ENCODE measurements around the gene SP8. TPM values are rescaled to one million over a fixed set of nuclear protein-coding genes. Genes with fewer than 3 reads are reported as not detected.

Gene SP8
- total RNA-seq, 2 donors from 2014 or later: not detected

GRCh38 chr7:20784388-20785156 is 2.1 kb downstream of the SP8 start:
- no peak overlapping the region for H3K27ac Mint-ChIP-seq
- DNase-seq (ENCODE audit: low spot score in 2 of 2) (no peak), ATAC-seq (peak in 1 of 2 donors; percentile 20)
- H3K36me3 Mint-ChIP-seq: peaks cover 20 to 27% of the 10 kb centered on the region in 2 donors
- peaks cover 0 to 16% of the 10 kb centered on the region in 2 donors for H3K9me3 Mint-ChIP-seq

GRCh38 chr7:20783700-20784387 is 2.8 kb downstream of the SP8 start:
- peak; percentile 24 to 60 for ATAC-seq
- Mint-ChIP-seq H3K27ac (peak overlapping the region in 1 of 2 donors; percentile 93), H3K36me3 (peaks cover 20 to 27% of the 10 kb centered on the region in 2 donors), H3K9me3 (peaks cover 0 to 16% of the 10 kb centered on the region in 2 donors)
- no peak for DNase-seq (ENCODE audit: low spot score in 2 of 2)

GRCh38 chr7:20783125-20783699 is 3.5 kb downstream of the SP8 start:
- ATAC-seq (no peak), DNase-seq (ENCODE audit: low spot score in 2 of 2) (no peak)
- Mint-ChIP-seq H3K36me3 (peaks cover 20 to 27% of the 10 kb centered on the region in 2 donors), H3K27ac (peak overlapping the region in 1 of 2 donors; percentile 50), H3K9me3 (peaks cover 0 to 16% of the 10 kb centered on the region in 2 donors)

- DNase-seq (ENCODE audit: low spot score in 2 of 2) (no peak), ATAC-seq (no peak)
- no peak overlapping the region for H3K27ac Mint-ChIP-seq
- H3K36me3 Mint-ChIP-seq: peaks cover 24 to 34% of the 10 kb centered on the region in 2 donors
- peaks cover 0 to 6% of the 10 kb centered on the region in 2 donors for H3K9me3 Mint-ChIP-seq
Observed at GRCh38 chr7:20779041-20779440, 7.6 kb downstream of the SP8 start.

GRCh38 chr7:20778063-20778721 is 8.5 kb downstream of the SP8 start:
- peak in 1 of 2 donors; percentile 47 for DNase-seq (ENCODE audit: low spot score in 2 of 2)
- Mint-ChIP-seq H3K36me3 (peaks cover 19 to 29% of the 10 kb centered on the region in 2 donors), H3K27ac (peak overlapping the region in 1 of 2 donors; percentile 14), H3K9me3 (peaks cover 0 to 6% of the 10 kb centered on the region in 2 donors)
- ATAC-seq: peak; percentile 33 to 89

- Mint-ChIP-seq H3K9me3 (peaks cover 0 to 6% of the 10 kb centered on the region in 2 donors), H3K27ac (peak overlapping the region in 1 of 2 donors; percentile 31), H3K36me3 (peaks cover 19 to 29% of the 10 kb centered on the region in 2 donors)
- DNase-seq (ENCODE audit: low spot score in 2 of 2) (no peak), ATAC-seq (peak in 1 of 2 donors; percentile 50)
Observed at GRCh38 chr7:20777377-20778062, 9.2 kb downstream of the SP8 start.

GRCh38 chr7:20776942-20777341 is 9.7 kb downstream of the SP8 start:
- Mint-ChIP-seq H3K36me3 (peaks cover 19 to 29% of the 10 kb centered on the region in 2 donors), H3K27ac (no peak overlapping the region), H3K9me3 (peaks cover 0 to 6% of the 10 kb centered on the region in 2 donors)
- ATAC-seq (no peak), DNase-seq (ENCODE audit: low spot score in 2 of 2) (no peak)

- peaks cover 0 to 6% of the 10 kb centered on the region in 2 donors for H3K9me3 Mint-ChIP-seq
- H3K27ac Mint-ChIP-seq: no peak overlapping the region
- H3K36me3 Mint-ChIP-seq: peaks cover 19 to 29% of the 10 kb centered on the region in 2 donors
- ATAC-seq (no peak), DNase-seq (ENCODE audit: low spot score in 2 of 2) (no peak)
Observed at GRCh38 chr7:20776214-20776911, 10.3 kb downstream of the SP8 start.

GRCh38 chr7:20754001-20754400 is 32.7 kb downstream of the SP8 start:
- Mint-ChIP-seq H3K27ac (no peak overlapping the region), H3K9me3 (no peaks in the 10 kb centered on the region), H3K36me3 (no peaks in the 10 kb centered on the region)
- no peak for ATAC-seq
- no peak for DNase-seq (ENCODE audit: low spot score in 2 of 2)

GRCh38 chr7:20749906-20750305 is 36.8 kb downstream of the SP8 start:
- H3K27ac Mint-ChIP-seq: no peak overlapping the region
- H3K36me3 Mint-ChIP-seq: no peaks in the 10 kb centered on the region
- no peak for DNase-seq (ENCODE audit: low spot score in 2 of 2)
- H3K9me3 Mint-ChIP-seq: no peaks in the 10 kb centered on the region
- ATAC-seq: no peak

GRCh38 chr7:20748853-20749252 is 37.8 kb downstream of the SP8 start:
- no peak for DNase-seq (ENCODE audit: low spot score in 2 of 2)
- no peak overlapping the region for H3K27ac Mint-ChIP-seq
- no peaks in the 10 kb centered on the region for H3K36me3 Mint-ChIP-seq
- H3K9me3 Mint-ChIP-seq: no peaks in the 10 kb centered on the region
- ATAC-seq: no peak

- Mint-ChIP-seq H3K27ac (no peak overlapping the region), H3K9me3 (no peaks in the 10 kb centered on the region), H3K36me3 (no peaks in the 10 kb centered on the region)
- DNase-seq (ENCODE audit: low spot score in 2 of 2) (no peak), ATAC-seq (no peak)
Observed at GRCh38 chr7:20747001-20747400, 39.7 kb downstream of the SP8 start.

- Mint-ChIP-seq H3K27ac (no peak overlapping the region), H3K9me3 (no peaks in the 10 kb centered on the region), H3K36me3 (no peaks in the 10 kb centered on the region)
- DNase-seq (ENCODE audit: low spot score in 2 of 2) (no peak), ATAC-seq (no peak)
Observed at GRCh38 chr7:20745702-20746101, 41.0 kb downstream of the SP8 start.

GRCh38 chr7:20744954-20745446 is 41.7 kb downstream of the SP8 start:
- Mint-ChIP-seq H3K27ac (no peak overlapping the region), H3K36me3 (no peaks in the 10 kb centered on the region), H3K9me3 (no peaks in the 10 kb centered on the region)
- ATAC-seq: no peak
- no peak for DNase-seq (ENCODE audit: low spot score in 2 of 2)

- no peak for DNase-seq (ENCODE audit: low spot score in 2 of 2)
- H3K36me3 Mint-ChIP-seq: no peaks in the 10 kb centered on the region
- no peaks in the 10 kb centered on the region for H3K9me3 Mint-ChIP-seq
- ATAC-seq: no peak
- no peak overlapping the region for H3K27ac Mint-ChIP-seq
Observed at GRCh38 chr7:20742913-20743312, 43.8 kb downstream of the SP8 start.

- no peak for ATAC-seq
- Mint-ChIP-seq H3K36me3 (no peaks in the 10 kb centered on the region), H3K9me3 (no peaks in the 10 kb centered on the region), H3K27ac (no peak overlapping the region)
- no peak for DNase-seq (ENCODE audit: low spot score in 2 of 2)
Observed at GRCh38 chr7:20741801-20742200, 44.9 kb downstream of the SP8 start.
